Naive thymus-derived CD4-positive, alpha-beta T cell (primary cell): Measurements from ENCODE around the gene KRTAP4-6. TPM values are rescaled to one million over a fixed set of nuclear protein-coding genes. Genes with fewer than 3 reads are reported as not detected.
"Not testable (repeated sequence)": the region's sequence is repeated elsewhere in the genome, so short reads cannot be mapped to it uniquely, and the experiment has no call there.

Experiments
- ATAC-seq: fragments of 150-1000 bp; cut with Tn5 transposase; 2 replicates; pipeline ENCODE4 v1.10.0; 2021; ENCODE audit warnings: mild to moderate bottlenecking, moderate library complexity
- CTCF ChIA-PET: fragments of 350-600 bp; sonication (Branson Sonifier 250); formaldehyde crosslinking; loops from one replicate; lab custom pipeline; 2021; ENCODE audit warnings: antibody characterized with exemption; lab: Charles Lee
- POLR2A ChIA-PET: fragments of 350-600 bp; sonication (Branson Sonifier 250); formaldehyde crosslinking; loops from one replicate; lab custom pipeline; 2021; ENCODE audit warnings: antibody characterized with exemption, inconsistent platforms; lab: Charles Lee
- DNase-seq, 9 donors: peaks; one replicate each; pipeline versions ENCODE4 v3.0.0 to v3.0.0-alpha.2; 2020 to 2022; ENCODE audit warnings: mixed read lengths in 1 of 9
- H3K27ac ChIP-seq: one replicate; pipeline ENCODE4 v1.7.0; 2013; ENCODE audit warnings: mild to moderate bottlenecking, low read depth, low read length, moderate library complexity
- H3K27me3 ChIP-seq, 2 donors: one replicate each; pipeline ENCODE4 v1.7.0; 2013; ENCODE audit warnings: low read length in 2 of 2, mild to moderate bottlenecking in 2 of 2, moderate library complexity in 2 of 2; ENCODE audit not compliant: control insufficient read depth in 2 of 2, insufficient read depth in 2 of 2
- H3K36me3 ChIP-seq, 3 experiments: 1 replicate in 2 of 3; 2 replicates in 1 of 3; pipeline ENCODE4 v1.7.0; 2013; ENCODE audit warnings: low read length in 3 of 3, mild to moderate bottlenecking in 3 of 3, moderate library complexity in 1 of 3; ENCODE audit not compliant: insufficient read depth in 3 of 3, control insufficient read depth in 2 of 3
- H3K4me1 ChIP-seq, 2 donors: one replicate each; pipeline ENCODE4 v1.7.0; 2013; ENCODE audit warnings: low read length in 2 of 2, mild to moderate bottlenecking in 2 of 2, moderate library complexity in 1 of 2; ENCODE audit not compliant: control insufficient read depth in 2 of 2, insufficient read depth in 2 of 2
- H3K4me3 ChIP-seq: 2 replicates; pipeline ENCODE4 v1.7.0; 2013; ENCODE audit warnings: mild to moderate bottlenecking, low read length
- H3K9me3 ChIP-seq, 3 experiments: 1 replicate in 2 of 3; 2 replicates in 1 of 3; pipeline ENCODE4 v1.7.0; 2013; ENCODE audit warnings: low read length in 3 of 3; ENCODE audit not compliant: control insufficient read depth in 2 of 3
- H3K27ac Mint-ChIP-seq, 9 donors: one replicate each; pipeline ENCODE4 v1.8.0; 2020 to 2022; ENCODE audit warnings: mixed read lengths in 9 of 9, mild to moderate bottlenecking in 8 of 9, moderate library complexity in 5 of 9, inconsistent platforms in 2 of 9
- H3K27me3 Mint-ChIP-seq, 5 donors: one replicate each; pipeline ENCODE4 v1.8.0; 2021 to 2022; ENCODE audit warnings: mixed read lengths in 5 of 5, mild to moderate bottlenecking in 1 of 5
- H3K36me3 Mint-ChIP-seq, 5 donors: one replicate each; pipeline ENCODE4 v1.8.0; 2020 to 2022; ENCODE audit warnings: mixed read lengths in 5 of 5, mild to moderate bottlenecking in 3 of 5, inconsistent platforms in 1 of 5
- H3K4me1 Mint-ChIP-seq, 7 donors: one replicate each; pipeline ENCODE4 v1.8.0; 2020 to 2022; ENCODE audit warnings: mixed read lengths in 7 of 7, mild to moderate bottlenecking in 3 of 7, inconsistent platforms in 1 of 7
- H3K4me3 Mint-ChIP-seq, 10 donors: one replicate each; pipeline ENCODE4 v1.8.0; 2020 to 2022; ENCODE audit warnings: mild to moderate bottlenecking in 10 of 10, mixed read lengths in 10 of 10, moderate library complexity in 6 of 10, inconsistent platforms in 2 of 10
- H3K9me3 Mint-ChIP-seq, 11 donors: one replicate each; pipeline ENCODE4 v1.8.0; 2020 to 2022; ENCODE audit warnings: mixed read lengths in 11 of 11, mild to moderate bottlenecking in 4 of 11, inconsistent platforms in 1 of 11, moderate library complexity in 1 of 11
- intact Hi-C, 2 donors: fragments of 100-400 bp; cut with micrococcal nuclease; formaldehyde crosslinking; loops; one replicate each; pipeline ENCODE4 v1.15.1; 2023
- polyA plus RNA-seq, 2 donors: library from polyadenylated mRNA; unstranded; fragments of 300-500 nt; fragmentation: Illumina TruSeq; gene quantifications; one replicate each; pipeline ENCODE4 v1.2.3, GENCODE V29; 2021
- total RNA-seq, 6 experiments: library from RNA in 5 of 6; stranded (reverse) in 5 of 6; gene quantifications; 1 replicate in 5 of 6; 2 replicates in 1 of 6; pipeline ENCODE4 v1.2.3 and lab custom pipeline; 2021 to 2026

KRTAP4-6 gene
- total and polyA plus RNA-seq, 7 experiments from 2014 or later: not detected

DNA sequence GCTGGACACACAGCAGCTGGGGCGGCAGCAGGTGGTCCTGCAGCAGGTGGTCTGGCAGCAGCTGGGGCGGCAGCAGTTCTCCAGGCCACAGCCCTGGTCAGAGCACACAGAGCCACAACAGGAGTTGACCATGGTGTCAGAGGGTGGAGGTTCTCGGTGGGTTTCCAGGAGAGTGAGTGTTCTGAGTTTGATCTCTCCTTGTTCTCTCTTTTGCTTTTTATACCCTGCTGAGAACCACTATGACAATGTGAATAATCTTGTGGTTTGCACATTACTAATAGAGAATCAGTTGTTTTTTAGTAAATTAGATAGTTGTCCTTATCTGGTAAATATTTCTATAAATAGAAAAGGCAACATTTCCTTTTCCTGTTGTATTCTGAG, 16.4 kb downstream of the KRTAP4-6 start, which contains the start of gene KRTAP4-12:
Gene KRTAP4-12 (minus strand): TSS at position 192 of the 381 bp plus-strand sequence. CDS start 60 bp downstream, at position 132.
- peak within 1 kb of the TSS in 8 of 10 donors; percentile 73 to 97 (median 87) for H3K4me3 Mint-ChIP-seq
- peaks cover 0 to 24% (median 2%) of the 10 kb centered on the region in 11 donors for H3K9me3 Mint-ChIP-seq
- CTCF ChIA-PET, DNase-seq, H3K27me3 ChIP-seq, H3K36me3 Mint-ChIP-seq, H3K4me3 ChIP-seq, ATAC-seq, H3K36me3 ChIP-seq, H3K27ac ChIP-seq, H3K9me3 ChIP-seq: not testable (repeated sequence)
- intact Hi-C loops: loop anchor here in 1 of 2 donors (5.0 kb wide), 1 partner anchor 543 kb away; no protein-coding TSS in a partner anchor
- peaks cover 0 to 11% (median 0%) of the 10 kb centered on the region in 5 donors for H3K27me3 Mint-ChIP-seq
- POLR2A ChIA-PET: interaction anchor here (0.9 to 1.9 kb wide), 3 partner anchors 15 to 198 kb away, joined by 3 to 8 read pairs (median 4); partner anchors contain the start of gene KRTAP16-1
- peaks cover 4 to 89% (median 72%) of the 10 kb centered on the region in 7 donors for H3K4me1 Mint-ChIP-seq
- peaks cover 26 to 43% of the 10 kb centered on the region in 2 donors for H3K4me1 ChIP-seq
- H3K27ac Mint-ChIP-seq: peak within 1 kb of the TSS in 7 of 9 donors; percentile 59 to 93 (median 85)

DNA sequence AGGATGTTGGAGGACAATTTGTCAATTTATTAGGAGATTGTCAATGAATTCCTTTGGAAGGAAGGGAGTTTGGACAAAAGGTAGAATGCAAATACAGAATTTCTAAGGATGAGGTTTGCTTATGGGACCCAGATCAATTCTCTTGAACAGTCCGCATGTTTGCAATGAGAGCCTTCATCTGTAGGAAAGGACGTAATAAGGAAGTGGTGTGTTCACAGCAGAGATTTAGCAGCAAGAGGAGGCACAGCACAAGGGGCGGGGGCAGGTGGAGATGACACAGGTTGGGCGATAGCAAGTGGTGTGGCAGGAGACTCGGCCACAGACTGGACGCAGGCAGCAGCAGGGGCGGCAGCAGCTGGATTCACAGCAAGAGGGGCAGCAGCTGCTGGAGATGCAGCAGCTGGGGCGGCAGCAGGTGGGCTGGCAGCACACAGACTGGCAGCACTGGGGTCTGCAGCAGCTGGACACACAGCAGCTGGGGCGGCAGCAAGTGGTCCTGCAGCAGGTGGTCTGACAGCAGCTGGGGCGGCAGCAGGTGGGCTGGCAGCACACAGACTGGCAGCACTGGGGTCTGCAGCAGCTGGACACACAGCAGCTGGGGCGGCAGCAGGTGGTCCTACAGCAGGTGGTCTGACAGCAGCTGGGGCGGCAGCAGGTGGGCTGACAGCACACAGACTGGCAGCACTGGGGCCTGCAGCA, 16.9 kb downstream of the KRTAP4-6 start:
- Mint-ChIP-seq H3K4me1 (peaks cover 4 to 87% (median 71%) of the 10 kb centered on the region in 7 donors), H3K9me3 (peaks cover 0 to 19% (median 1%) of the 10 kb centered on the region in 11 donors), H3K4me3 (peak overlapping the region in 8 of 10 donors; percentile 73 to 97 (median 87)), H3K27ac (peak overlapping the region in 7 of 9 donors; percentile 59 to 93 (median 85))
- intact Hi-C loops: loop anchor here in 1 of 2 donors (5.0 kb wide), 1 partner anchor 544 kb away; no protein-coding TSS in a partner anchor
- ATAC-seq (peak; percentile 41), DNase-seq (peak in 5 of 9 donors; percentile 5 to 32 (median 20))
- H3K27me3 Mint-ChIP-seq, H3K36me3 Mint-ChIP-seq, H3K27ac ChIP-seq, H3K27me3 ChIP-seq, CTCF ChIA-PET, H3K9me3 ChIP-seq, H3K4me3 ChIP-seq, H3K36me3 ChIP-seq: not testable (repeated sequence)
- POLR2A ChIA-PET: interaction anchor here (1.1 to 1.9 kb wide), 2 partner anchors 185 to 198 kb away, joined by 3 to 8 read pairs; partner anchors contain the start of gene KRTAP16-1
- peaks cover 26 to 43% of the 10 kb centered on the region in 2 donors for H3K4me1 ChIP-seq

DNA sequence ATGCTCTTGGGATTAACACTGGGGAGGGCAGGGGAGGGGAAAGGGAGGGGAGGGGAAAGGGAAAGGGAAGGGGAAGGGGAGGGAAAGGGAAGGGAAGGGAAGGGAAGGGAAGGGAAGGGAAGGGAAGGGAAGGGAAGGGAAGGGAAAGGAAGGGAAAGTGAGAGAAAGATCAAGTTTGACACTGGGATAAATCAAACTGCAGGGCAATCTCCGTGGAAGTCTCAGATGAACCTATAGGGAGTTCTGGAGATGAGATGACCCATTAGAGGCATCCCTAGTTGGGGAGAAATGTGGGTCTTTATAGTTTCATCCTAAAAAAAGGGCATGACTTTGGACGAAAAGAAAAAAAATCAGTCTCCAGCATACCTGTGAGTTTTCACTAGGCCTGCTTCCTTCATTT, 18.6 kb downstream of the KRTAP4-6 start:
- Histone ChIP-seq H3K9me3 (no peaks in the 10 kb centered on the region), H3K36me3 (no peaks in the 10 kb centered on the region), H3K27ac (no peak overlapping the region), H3K4me1 (peaks cover 26 to 43% of the 10 kb centered on the region in 2 donors), H3K4me3 (no peak overlapping the region), H3K27me3 (no peaks in the 10 kb centered on the region)
- ATAC-seq (no peak), DNase-seq (no peak)
- Mint-ChIP-seq H3K27me3 (peaks cover 0 to 12% (median 0%) of the 10 kb centered on the region in 5 donors), H3K4me3 (peak overlapping the region in 1 of 10 donors; percentile 16), H3K27ac (peak overlapping the region in 2 of 9 donors; percentile 28 to 45), H3K9me3 (peaks cover 0 to 13% (median 0%) of the 10 kb centered on the region in 11 donors), H3K4me1 (peaks cover 4 to 84% (median 70%) of the 10 kb centered on the region in 7 donors), H3K36me3 (peaks cover 0 to 4% (median 0%) of the 10 kb centered on the region in 5 donors)
- ChIA-PET POLR2A (interaction anchor here (1.1 kb wide), 1 partner anchor 200 kb away, joined by 3 read pairs; no protein-coding TSS in a partner anchor), CTCF (no interaction called here)
- intact Hi-C loops: loop anchor here in 1 of 2 donors (5.0 kb wide), 1 partner anchor 546 kb away; no protein-coding TSS in a partner anchor

DNA sequence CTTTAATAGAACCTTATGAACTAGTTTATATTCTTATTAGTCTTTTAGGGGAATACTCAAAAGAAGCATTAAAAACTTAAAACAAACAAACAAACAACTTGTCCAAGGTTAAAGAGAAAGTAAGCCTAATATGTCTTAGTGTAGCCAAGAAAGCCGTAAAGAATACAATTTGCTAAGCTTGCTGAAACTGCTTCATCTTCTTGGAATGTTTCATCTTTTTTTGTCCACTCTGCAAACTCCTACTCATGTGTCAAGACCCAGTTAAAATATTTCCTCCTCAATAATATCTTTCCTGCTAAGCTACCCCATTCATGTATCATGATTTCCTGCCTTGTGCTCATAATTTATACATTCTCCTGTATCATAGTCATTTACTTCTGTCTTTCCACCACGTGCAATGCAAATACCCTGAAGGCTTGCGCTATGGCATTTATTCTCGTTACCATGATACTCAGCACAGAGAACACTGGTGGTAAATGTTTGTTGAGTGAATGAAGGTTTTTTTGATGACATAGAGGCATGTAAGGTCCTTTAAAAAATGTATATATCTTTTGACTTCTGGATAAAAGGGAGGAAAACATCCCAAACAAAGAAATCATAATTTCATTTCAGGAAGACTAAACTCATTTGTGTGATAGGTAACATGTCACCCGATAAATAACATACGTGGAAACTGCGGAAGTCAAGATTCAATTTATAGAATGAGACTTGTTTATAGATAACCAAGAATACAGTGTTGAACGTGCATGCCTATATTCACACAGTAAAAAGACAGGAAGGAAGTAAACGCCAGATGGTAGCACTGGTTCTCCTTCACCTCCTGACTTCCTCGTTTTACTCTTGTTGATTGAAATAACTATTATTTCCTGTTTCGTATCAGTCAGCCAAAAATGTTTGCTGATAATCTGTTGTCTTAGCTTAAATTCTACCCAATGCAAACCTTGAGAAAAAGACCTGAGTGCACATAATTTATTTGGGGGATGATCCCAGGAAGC, 20.4 kb downstream of the KRTAP4-6 start:
- not testable (repeated sequence) for H3K9me3 Mint-ChIP-seq, H3K36me3 Mint-ChIP-seq, H3K27me3 ChIP-seq, H3K27ac ChIP-seq, H3K36me3 ChIP-seq, H3K9me3 ChIP-seq, H3K4me3 ChIP-seq
- peak in 5 of 9 donors; percentile 38 to 63 (median 52) for DNase-seq
- Mint-ChIP-seq H3K27me3 (peaks cover 0 to 19% (median 0%) of the 10 kb centered on the region in 5 donors), H3K27ac (peak overlapping the region in 7 of 9 donors; percentile 76 to 95 (median 87)), H3K4me1 (peaks cover 4 to 72% (median 55%) of the 10 kb centered on the region in 7 donors), H3K4me3 (peak overlapping the region in 8 of 10 donors; percentile 34 to 83 (median 64))
- intact Hi-C loops: loop anchor here in 1 of 2 donors (1.0 to 5.0 kb wide), 3 partner anchors 188 to 547 kb away; no protein-coding TSS in a partner anchor
- ATAC-seq: peak; percentile 78
- CTCF ChIA-PET: interaction anchor here (1.0 to 1.6 kb wide), 3 partner anchors 189 to 587 kb away, joined by 3 to 6 read pairs (median 3); partner anchors contain the start of gene KRTAP16-1
- peaks cover 18 to 27% of the 10 kb centered on the region in 2 donors for H3K4me1 ChIP-seq
- POLR2A ChIA-PET: interaction anchor here (0.7 to 1.2 kb wide), 2 partner anchors 187 to 188 kb away, joined by 3 to 4 read pairs; no protein-coding TSS in a partner anchor

DNA sequence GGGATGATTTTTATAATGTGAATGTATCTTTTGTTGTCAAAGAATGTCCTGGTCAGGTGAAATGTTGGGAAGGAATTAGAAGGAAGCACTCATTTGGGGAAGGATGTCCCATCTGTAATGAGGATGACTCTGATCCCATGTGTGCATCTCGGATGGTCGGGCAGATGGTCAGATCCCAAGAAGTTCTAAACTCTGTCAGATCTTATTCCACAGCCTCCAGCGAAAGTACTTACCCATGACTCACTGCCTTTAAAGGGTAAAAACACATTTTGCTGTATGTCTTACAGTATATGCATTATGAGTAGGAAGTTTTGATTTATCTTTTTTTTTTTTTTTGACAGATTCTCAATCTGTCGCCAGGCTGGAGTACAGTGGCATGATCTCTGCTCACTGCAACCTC, 21.6 kb downstream of the KRTAP4-6 start:
- Mint-ChIP-seq H3K4me1 (peaks cover 4 to 60% (median 45%) of the 10 kb centered on the region in 7 donors), H3K4me3 (no peak overlapping the region), H3K27me3 (peaks cover 0 to 19% (median 0%) of the 10 kb centered on the region in 5 donors), H3K9me3 (peaks cover 0 to 8% (median 0%) of the 10 kb centered on the region in 11 donors), H3K27ac (peak overlapping the region in 3 of 9 donors; percentile 12 to 53 (median 43)), H3K36me3 (peaks cover 0 to 4% (median 0%) of the 10 kb centered on the region in 5 donors)
- H3K27ac ChIP-seq: no peak overlapping the region
- intact Hi-C loops: no loop called here
- no peak for DNase-seq
- H3K4me1 ChIP-seq: peaks cover 5 to 17% of the 10 kb centered on the region in 2 donors
- no peaks in the 10 kb centered on the region for H3K27me3 ChIP-seq
- no peaks in the 10 kb centered on the region for H3K36me3 ChIP-seq
- no peaks in the 10 kb centered on the region for H3K9me3 ChIP-seq
- ATAC-seq: no peak
- ChIA-PET POLR2A (interaction anchor here (0.6 kb wide), 1 partner anchor 8 kb away, joined by 4 read pairs; no protein-coding TSS in a partner anchor), CTCF (no interaction called here)
- no peak overlapping the region for H3K4me3 ChIP-seq
